K562 (cell line): ENCODE data around the gene OSBPL3. TPM values are rescaled to one million over a fixed set of nuclear protein-coding genes. Genes with fewer than 3 reads are reported as not detected.

Source experiments
- IFI16 ChIP-seq: fragments of 250-450 bp; sonication (Bioruptor Pico); IDR thresholded peaks from 2 replicates; pipeline ENCODE4 v2.1.2; 2022; ENCODE audit warnings: mild to moderate bottlenecking, inconsistent platforms
- KDM2B ChIP-seq: fragments of 250-450 bp; sonication (Bioruptor Pico); IDR thresholded peaks from 2 replicates; pipeline ENCODE4 v1.8.0; 2021; ENCODE audit warnings: mild to moderate bottlenecking, moderate library complexity
- NR1H2 ChIP-seq: sonication (generic); formaldehyde crosslinking; IDR thresholded peaks from 2 replicates; pipeline ENCODE4 v1.4.0; 2020; ENCODE audit warnings: mild to moderate bottlenecking, missing genetic modification reagents
- PHTF2 ChIP-seq: fragments of 250-450 bp; sonication (Bioruptor Pico); IDR thresholded peaks from 2 replicates; pipeline ENCODE4 v1.5.0; 2021; ENCODE audit warnings: mild to moderate bottlenecking
- RBM22 ChIP-seq: fragments of 200-400 bp; formaldehyde crosslinking; IDR thresholded peaks from 2 replicates; pipeline ENCODE4 v1.6.1; 2018; ENCODE audit warnings: low read length, low read depth; ENCODE audit not compliant: poor library complexity, severe bottlenecking
- RREB1 ChIP-seq: fragments of 250-450 bp; sonication (Bioruptor Pico); IDR thresholded peaks from 2 replicates; pipeline ENCODE4 v1.4.0; 2020
- ZNF407 ChIP-seq: fragments of 450-650 bp; IDR thresholded peaks from 2 replicates; pipeline ENCODE4 v1.6.1; 2016; ENCODE audit warnings: low read depth
- polyA plus RNA-seq, 8 experiments: library from polyadenylated mRNA; depleted of rRNA in 4 of 8; stranded (reverse) in 5 of 8; unstranded in 3 of 8; fragments of >200 nt; fragmentation: Nextera tagmentation in 2 of 8; fragmentation: Illumina TruSeq in 1 of 8; extraction: Ambion mirVana in 2 of 8; extraction: Trizol in 1 of 8; gene quantifications; 2 replicates each; pipeline versions ENCODE4 v1.2.1 to v1.2.3, GENCODE V29; 2011 to 2014; ENCODE audit warnings: inconsistent platforms in 1 of 8, missing spikeins in 1 of 8
- total RNA-seq, 7 experiments: library from RNA; depleted of rRNA in 6 of 7; stranded (reverse); fragments of >200 nt in 6 of 7; fragmentation: Illumina TruSeq in 2 of 7; extraction: Trizol in 2 of 7; gene quantifications; 2 replicates each; pipeline versions ENCODE4 v1.2.1 to v1.2.3, GENCODE V29; 2011 to 2021; ENCODE audit warnings: low replicate concordance in 1 of 7
- TF ChIP-seq, protein P1 (sequence below): fragments of 250-450 bp; sonication (Bioruptor Pico); IDR thresholded peaks from 2 replicates; pipeline ENCODE4 v1.8.0; 2021; ENCODE audit warnings: borderline replicate concordance, mild to moderate bottlenecking, moderate library complexity; ENCODE audit not compliant: poor library complexity, severe bottlenecking
- TF ChIP-seq, protein P2 (sequence below): sonication (generic); formaldehyde crosslinking; IDR thresholded peaks from 2 replicates; pipeline ENCODE4 v1.8.0; 2022; ENCODE audit warnings: mild to moderate bottlenecking, low read depth, missing genetic modification reagents

OSBPL3 gene
- total and polyA plus RNA-seq, 9 of the 15 experiments (the other 6 are each of a cell fraction or from before 2014, with no cell fraction given) = 4.8 to 37.2 (median 26.5) TPM

DNA sequence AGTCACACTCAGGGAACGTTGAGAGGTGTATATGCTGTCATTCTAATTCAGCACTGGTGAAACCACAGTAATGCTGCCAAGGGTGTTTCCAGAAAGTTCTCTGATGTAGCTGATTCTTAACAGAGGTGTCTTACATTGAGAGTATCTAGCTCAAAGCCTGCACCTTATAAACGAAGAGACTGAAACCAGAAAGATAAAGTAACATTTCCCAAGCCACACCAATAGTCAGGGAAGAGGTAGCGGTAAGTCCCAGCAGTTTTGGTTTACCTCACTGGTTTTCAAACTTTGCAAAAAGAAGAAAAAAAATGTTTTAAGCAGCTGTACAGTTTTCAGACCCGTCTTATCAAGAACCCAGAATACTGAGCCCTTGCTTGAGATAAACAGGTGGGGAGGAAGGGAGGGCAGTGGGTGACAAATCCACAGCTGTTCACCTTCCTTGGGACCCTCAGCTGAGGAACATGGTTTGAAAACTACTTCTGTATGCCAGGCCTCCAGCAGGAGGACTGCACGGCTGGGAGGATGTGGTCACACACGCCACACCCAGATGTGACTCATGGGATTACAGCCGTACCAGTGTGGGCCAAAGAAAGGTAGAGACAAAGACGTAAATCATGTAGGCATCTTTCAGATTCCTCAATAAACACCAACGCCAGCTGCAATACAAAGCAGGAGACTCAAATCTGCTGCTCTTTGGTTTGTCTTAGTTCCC is 158.8 kb downstream of the OSBPL3 start (continued):
- TF ChIP-seq ZNF407 (no peak), NR1H2 (CRISPR knock-in tag) (no peak), PHTF2 (CRISPR knock-in tag) (no peak), IFI16 (no peak), RREB1 (no peak), KDM2B (CRISPR knock-in tag) (no peak), RBM22 (no peak)
- TF ChIP-seq, protein P1, sequence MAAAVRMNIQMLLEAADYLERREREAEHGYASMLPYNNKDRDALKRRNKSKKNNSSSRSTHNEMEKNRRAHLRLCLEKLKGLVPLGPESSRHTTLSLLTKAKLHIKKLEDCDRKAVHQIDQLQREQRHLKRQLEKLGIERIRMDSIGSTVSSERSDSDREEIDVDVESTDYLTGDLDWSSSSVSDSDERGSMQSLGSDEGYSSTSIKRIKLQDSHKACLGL (CRISPR knock-in tag) = no peak
- TF ChIP-seq, protein P2, sequence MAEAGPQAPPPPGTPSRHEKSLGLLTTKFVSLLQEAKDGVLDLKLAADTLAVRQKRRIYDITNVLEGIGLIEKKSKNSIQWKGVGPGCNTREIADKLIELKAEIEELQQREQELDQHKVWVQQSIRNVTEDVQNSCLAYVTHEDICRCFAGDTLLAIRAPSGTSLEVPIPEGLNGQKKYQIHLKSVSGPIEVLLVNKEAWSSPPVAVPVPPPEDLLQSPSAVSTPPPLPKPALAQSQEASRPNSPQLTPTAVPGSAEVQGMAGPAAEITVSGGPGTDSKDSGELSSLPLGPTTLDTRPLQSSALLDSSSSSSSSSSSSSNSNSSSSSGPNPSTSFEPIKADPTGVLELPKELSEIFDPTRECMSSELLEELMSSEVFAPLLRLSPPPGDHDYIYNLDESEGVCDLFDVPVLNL (CRISPR knock-in tag) = no peak
